Neural progenitor cell (in vitro differentiated cells): ENCODE results near the gene RAD1. TPM values are rescaled to one million over a fixed set of nuclear protein-coding genes. Genes with fewer than 3 reads are reported as not detected.
A peak's percentile ranks its signal among the peaks of the same experiment; 100 is the strongest.

Experiments
- DNase-seq: peaks from one replicate; pipeline ENCODE4 v3.0.0-alpha.2; 2016; ENCODE audit warnings: low spot score
- H2AFZ ChIP-seq: fragments of 200-600 bp; sonication (generic); replicated peaks from 2 replicates; pipeline ENCODE4 v1.6.1; 2016; ENCODE audit warnings: antibody characterized with exemption
- H3F3A ChIP-seq: fragments of 200-600 bp; sonication (generic); 2 replicates; pipeline ENCODE4 v1.6.1; 2016; ENCODE audit warnings: antibody characterized with exemption, low read depth
- H3K27ac ChIP-seq: fragments of 200-600 bp; sonication (generic); 2 replicates; pipeline ENCODE4 v1.5.1; 2016; ENCODE audit warnings: mild to moderate bottlenecking
- H3K27me3 ChIP-seq: fragments of 200-600 bp; sonication (generic); 2 replicates; pipeline ENCODE4 v1.6.1; 2016; ENCODE audit warnings: mild to moderate bottlenecking, moderate library complexity
- H3K36me3 ChIP-seq: fragments of 200-600 bp; sonication (generic); 2 replicates; pipeline ENCODE4 v1.5.1; 2016
- H3K4me1 ChIP-seq: fragments of 200-600 bp; sonication (generic); 2 replicates; pipeline ENCODE4 v1.6.1; 2016; ENCODE audit warnings: mixed run types
- H3K4me2 ChIP-seq: fragments of 200-600 bp; sonication (generic); 2 replicates; pipeline ENCODE4 v1.6.1; 2016
- H3K4me3 ChIP-seq: fragments of 200-600 bp; sonication (generic); 2 replicates; pipeline ENCODE4 v1.5.1; 2016
- H3K79me2 ChIP-seq: fragments of 200-600 bp; sonication (generic); 2 replicates; pipeline ENCODE4 v1.6.1; 2016; ENCODE audit warnings: low read depth
- H3K9ac ChIP-seq: fragments of 200-600 bp; sonication (generic); 2 replicates; pipeline ENCODE4 v1.6.1; 2016
- H3K9me3 ChIP-seq: fragments of 200-600 bp; sonication (generic); 2 replicates; pipeline ENCODE4 v1.5.1; 2016; ENCODE audit warnings: low read depth
- H4K20me1 ChIP-seq: fragments of 200-600 bp; sonication (generic); 2 replicates; pipeline ENCODE4 v1.6.1; 2016; ENCODE audit warnings: low read depth
- H3K27ac Mint-ChIP-seq: 3 replicates; pipeline ENCODE4 v1.8.0; 2021; ENCODE audit warnings: mixed read lengths
- H3K27me3 Mint-ChIP-seq: 2 replicates; pipeline ENCODE4 v1.8.0; 2022; ENCODE audit warnings: low read depth, mild to moderate bottlenecking, inconsistent platforms, moderate library complexity, mixed read lengths; ENCODE audit not compliant: insufficient read depth
- H3K36me3 Mint-ChIP-seq: 3 replicates; pipeline ENCODE4 v1.8.0; 2021; ENCODE audit warnings: mixed read lengths
- H3K4me1 Mint-ChIP-seq: 3 replicates; pipeline ENCODE4 v1.8.0; 2021; ENCODE audit warnings: mixed read lengths
- H3K4me3 Mint-ChIP-seq: 3 replicates; pipeline ENCODE4 v1.8.0; 2021; ENCODE audit warnings: mild to moderate bottlenecking, moderate library complexity, mixed read lengths
- H3K9me3 Mint-ChIP-seq: 3 replicates; pipeline ENCODE4 v1.8.0; 2020; ENCODE audit warnings: mixed read lengths
- EZH2 ChIP-seq: fragments of 200-600 bp; sonication (generic); IDR thresholded peaks from 2 replicates; pipeline ENCODE4 v1.6.1; 2017; ENCODE audit warnings: antibody characterized with exemption, mild to moderate bottlenecking, moderate library complexity
- EZH2phosphoT487 ChIP-seq: fragments of 200-600 bp; sonication (generic); IDR thresholded peaks from 2 replicates; pipeline ENCODE4 v1.6.1; 2017; ENCODE audit warnings: antibody characterized with exemption
- total RNA-seq: library from RNA; depleted of rRNA; stranded (reverse); fragments of >200 nt; gene quantifications from 2 replicates; pipeline ENCODE4 v1.2.3, GENCODE V29; 2015; ENCODE audit warnings: low replicate concordance
- TF ChIP-seq, protein P1 (sequence below): fragments of 200-600 bp; sonication (generic); IDR thresholded peaks from 2 replicates; pipeline ENCODE4 v1.5.1; 2017; ENCODE audit warnings: antibody characterized with exemption, mild to moderate bottlenecking

The RAD1 gene
- total RNA-seq, 1 donor from 2014 or later, result 40.6 TPM

DNA sequence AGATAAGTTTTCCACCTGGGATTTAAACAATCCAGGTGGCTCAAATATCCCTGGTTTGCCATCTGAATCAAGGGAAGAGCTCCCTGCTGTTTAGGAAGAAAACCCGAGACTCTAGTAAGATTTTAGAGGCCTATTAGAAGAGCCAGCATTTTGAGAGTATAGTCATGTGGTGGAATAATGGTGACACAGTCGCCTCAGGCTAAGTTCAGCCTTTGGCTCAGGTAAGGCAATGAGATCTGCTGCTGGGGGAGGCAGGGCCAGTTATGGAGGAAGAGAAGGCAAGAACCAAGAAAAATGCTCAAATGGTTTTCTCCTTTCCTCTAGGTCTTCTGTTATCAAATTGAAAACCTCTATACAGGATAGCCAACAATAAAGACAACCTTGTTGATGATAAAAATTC, 16.2 kb downstream of the RAD1 start:
- H3K36me3 Mint-ChIP-seq, result peaks cover 5% of the 10 kb centered on the region
- no peak for TF ChIP-seq EZH2phosphoT487
- TF ChIP-seq, protein P1, sequence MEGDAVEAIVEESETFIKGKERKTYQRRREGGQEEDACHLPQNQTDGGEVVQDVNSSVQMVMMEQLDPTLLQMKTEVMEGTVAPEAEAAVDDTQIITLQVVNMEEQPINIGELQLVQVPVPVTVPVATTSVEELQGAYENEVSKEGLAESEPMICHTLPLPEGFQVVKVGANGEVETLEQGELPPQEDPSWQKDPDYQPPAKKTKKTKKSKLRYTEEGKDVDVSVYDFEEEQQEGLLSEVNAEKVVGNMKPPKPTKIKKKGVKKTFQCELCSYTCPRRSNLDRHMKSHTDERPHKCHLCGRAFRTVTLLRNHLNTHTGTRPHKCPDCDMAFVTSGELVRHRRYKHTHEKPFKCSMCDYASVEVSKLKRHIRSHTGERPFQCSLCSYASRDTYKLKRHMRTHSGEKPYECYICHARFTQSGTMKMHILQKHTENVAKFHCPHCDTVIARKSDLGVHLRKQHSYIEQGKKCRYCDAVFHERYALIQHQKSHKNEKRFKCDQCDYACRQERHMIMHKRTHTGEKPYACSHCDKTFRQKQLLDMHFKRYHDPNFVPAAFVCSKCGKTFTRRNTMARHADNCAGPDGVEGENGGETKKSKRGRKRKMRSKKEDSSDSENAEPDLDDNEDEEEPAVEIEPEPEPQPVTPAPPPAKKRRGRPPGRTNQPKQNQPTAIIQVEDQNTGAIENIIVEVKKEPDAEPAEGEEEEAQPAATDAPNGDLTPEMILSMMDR, result no peak
- Histone ChIP-seq H2AFZ (no peak overlapping the region), H3K4me1 (no peaks in the 10 kb centered on the region), H3K36me3 (no peaks in the 10 kb centered on the region), H4K20me1 (no peaks in the 10 kb centered on the region), H3F3A (peaks cover 6% of the 10 kb centered on the region), H3K9ac (no peak overlapping the region), H3K9me3 (no peaks in the 10 kb centered on the region), H3K27me3 (no peaks in the 10 kb centered on the region), H3K4me3 (no peak overlapping the region), H3K79me2 (no peaks in the 10 kb centered on the region), H3K27ac (no peak overlapping the region), H3K4me2 (no peak overlapping the region)
- no peaks in the 10 kb centered on the region for H3K4me1 Mint-ChIP-seq
- H3K27ac Mint-ChIP-seq, result no peak overlapping the region
- DNase-seq, result no peak
- H3K4me3 Mint-ChIP-seq, result no peak overlapping the region
- no peaks in the 10 kb centered on the region for H3K9me3 Mint-ChIP-seq
- peaks cover 2% of the 10 kb centered on the region for H3K27me3 Mint-ChIP-seq

DNA sequence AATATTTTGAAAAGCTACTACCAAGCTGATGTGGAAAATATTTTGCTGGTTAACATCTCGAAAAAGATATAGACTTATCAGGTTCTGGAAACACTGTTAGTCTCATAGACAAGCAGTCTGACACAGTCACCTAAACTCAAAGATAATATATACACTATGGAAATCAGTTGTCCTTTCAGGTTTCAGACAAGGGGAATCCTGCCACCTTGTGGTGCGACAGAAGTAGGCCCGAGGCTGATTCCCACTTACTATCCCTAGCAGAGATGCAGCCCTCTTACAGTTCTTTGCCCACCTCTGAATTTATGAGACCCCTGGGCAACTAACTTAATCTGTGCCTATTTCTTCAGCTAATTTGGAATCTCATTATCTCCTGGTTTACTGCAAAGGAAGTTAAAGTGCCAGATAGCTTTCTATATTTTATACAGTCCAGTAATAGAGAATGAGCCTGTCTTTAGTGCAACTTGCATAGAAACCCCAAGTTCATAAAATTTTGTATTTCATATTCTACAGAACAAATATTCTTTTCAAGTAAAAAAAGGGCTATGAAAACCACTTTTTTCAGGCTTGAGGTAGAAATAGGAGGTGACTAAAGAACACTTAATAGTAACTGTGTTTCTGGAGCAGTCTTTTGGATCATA, 16.9 kb downstream of the RAD1 start:
- H3K27me3 ChIP-seq, result no peaks in the 10 kb centered on the region
- no peaks in the 10 kb centered on the region for H3K79me2 ChIP-seq
- H3K27ac ChIP-seq, result no peak overlapping the region
- H3K36me3 ChIP-seq, result no peaks in the 10 kb centered on the region
- no peaks in the 10 kb centered on the region for H4K20me1 ChIP-seq
- H3K4me2 ChIP-seq, result no peak overlapping the region
- Mint-ChIP-seq H3K9me3 (no peaks in the 10 kb centered on the region), H3K4me1 (no peaks in the 10 kb centered on the region), H3K4me3 (no peak overlapping the region), H3K27me3 (peaks cover 2% of the 10 kb centered on the region), H3K36me3 (peaks cover 2% of the 10 kb centered on the region), H3K27ac (no peak overlapping the region)
- no peak overlapping the region for H3K4me3 ChIP-seq
- H3K9ac ChIP-seq, result no peak overlapping the region
- peak; percentile 82 for DNase-seq
- H3K9me3 ChIP-seq, result no peaks in the 10 kb centered on the region
- no peak overlapping the region for H2AFZ ChIP-seq
- peaks cover 6% of the 10 kb centered on the region for H3F3A ChIP-seq
- TF ChIP-seq, protein P1, result peak; percentile 93
- TF ChIP-seq EZH2, result no peak
- TF ChIP-seq EZH2phosphoT487, result no peak
- H3K4me1 ChIP-seq, result no peaks in the 10 kb centered on the region

DNA sequence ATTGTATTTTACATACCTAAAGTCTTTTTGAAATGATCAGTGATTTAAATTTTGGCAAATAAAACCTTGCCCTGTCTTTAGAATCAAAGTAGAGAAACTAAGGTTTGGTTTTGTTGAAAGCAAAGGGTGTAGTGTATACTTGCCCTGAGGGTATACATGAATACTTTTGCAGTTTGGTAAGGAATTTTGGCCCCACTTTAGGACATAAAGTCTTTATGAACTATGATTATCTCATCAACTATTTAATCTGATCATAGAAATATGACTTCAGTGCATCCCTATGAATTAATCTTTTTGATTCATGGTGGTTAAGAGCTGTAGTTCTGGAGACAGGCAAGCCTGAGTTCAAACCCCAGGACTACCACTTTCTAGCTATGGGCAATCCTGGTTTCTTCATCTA, 17.7 kb downstream of the RAD1 start:
- peaks cover 2% of the 10 kb centered on the region for H3K27me3 Mint-ChIP-seq
- H2AFZ ChIP-seq, result no peak overlapping the region
- H3K4me3 ChIP-seq, result no peak overlapping the region
- no peaks in the 10 kb centered on the region for H3K4me1 Mint-ChIP-seq
- no peak overlapping the region for H3K4me2 ChIP-seq
- no peak overlapping the region for H3K27ac ChIP-seq
- no peak overlapping the region for H3K4me3 Mint-ChIP-seq
- H3K27ac Mint-ChIP-seq, result no peak overlapping the region
- peaks cover 2% of the 10 kb centered on the region for H3K36me3 Mint-ChIP-seq
- H3F3A ChIP-seq, result peaks cover 6% of the 10 kb centered on the region
- H3K79me2 ChIP-seq, result no peaks in the 10 kb centered on the region
- no peaks in the 10 kb centered on the region for H4K20me1 ChIP-seq
- H3K4me1 ChIP-seq, result no peaks in the 10 kb centered on the region
- no peaks in the 10 kb centered on the region for H3K9me3 Mint-ChIP-seq
- H3K9ac ChIP-seq, result no peak overlapping the region
- no peak for DNase-seq
- H3K27me3 ChIP-seq, result no peaks in the 10 kb centered on the region
- TF ChIP-seq, protein P1, result no peak
- no peaks in the 10 kb centered on the region for H3K9me3 ChIP-seq
- no peaks in the 10 kb centered on the region for H3K36me3 ChIP-seq
